Measurements from ENCODE around the gene NECAB3. TPM values are rescaled to one million over a fixed set of nuclear protein-coding genes. Genes with fewer than 3 reads are reported as not detected.

The NECAB3 gene
- total RNA-seq, 1 experiment from 2014 or later: 43.5 TPM

DNA sequence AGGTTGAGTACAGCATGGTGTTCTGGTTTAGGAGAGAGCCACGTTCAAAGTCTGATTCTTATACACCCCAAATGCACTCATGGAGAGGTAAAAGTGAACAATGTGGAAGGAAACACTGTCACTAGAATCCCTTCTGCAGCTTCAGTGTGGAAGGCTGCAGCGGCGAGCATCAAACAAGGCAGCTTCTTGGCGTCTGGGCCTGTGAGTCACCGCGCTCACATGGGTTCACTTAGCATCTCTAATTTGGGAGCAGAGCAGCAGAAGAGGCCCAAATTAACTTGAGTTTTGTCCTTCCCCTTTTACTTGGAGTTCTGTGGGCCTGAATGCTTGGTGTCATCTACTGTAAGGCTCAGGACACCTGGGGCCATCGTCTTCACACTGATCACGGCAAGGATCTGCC, 22.9 kb upstream of the NECAB3 start:
- no peak for TF ChIP-seq EZH2phosphoT487 (IDR thresholded peaks at IDR 0.05; ENCODE audit: borderline replicate concordance, low read length)
- TF ChIP-seq, protein P1, sequence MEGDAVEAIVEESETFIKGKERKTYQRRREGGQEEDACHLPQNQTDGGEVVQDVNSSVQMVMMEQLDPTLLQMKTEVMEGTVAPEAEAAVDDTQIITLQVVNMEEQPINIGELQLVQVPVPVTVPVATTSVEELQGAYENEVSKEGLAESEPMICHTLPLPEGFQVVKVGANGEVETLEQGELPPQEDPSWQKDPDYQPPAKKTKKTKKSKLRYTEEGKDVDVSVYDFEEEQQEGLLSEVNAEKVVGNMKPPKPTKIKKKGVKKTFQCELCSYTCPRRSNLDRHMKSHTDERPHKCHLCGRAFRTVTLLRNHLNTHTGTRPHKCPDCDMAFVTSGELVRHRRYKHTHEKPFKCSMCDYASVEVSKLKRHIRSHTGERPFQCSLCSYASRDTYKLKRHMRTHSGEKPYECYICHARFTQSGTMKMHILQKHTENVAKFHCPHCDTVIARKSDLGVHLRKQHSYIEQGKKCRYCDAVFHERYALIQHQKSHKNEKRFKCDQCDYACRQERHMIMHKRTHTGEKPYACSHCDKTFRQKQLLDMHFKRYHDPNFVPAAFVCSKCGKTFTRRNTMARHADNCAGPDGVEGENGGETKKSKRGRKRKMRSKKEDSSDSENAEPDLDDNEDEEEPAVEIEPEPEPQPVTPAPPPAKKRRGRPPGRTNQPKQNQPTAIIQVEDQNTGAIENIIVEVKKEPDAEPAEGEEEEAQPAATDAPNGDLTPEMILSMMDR (conservative IDR thresholded peaks at IDR 0.05; ENCODE audit: low read depth, low read length): no peak
- TF ChIP-seq EZH2 (IDR thresholded peaks at IDR 0.05; ENCODE audit: low read length, unreplicated experiment): no peak
- CTCF ChIA-PET: no interaction called here
- Histone ChIP-seq H3K36me3 (ENCODE audit: low read depth, low read length) (no peaks in the 10 kb centered on the region), H3K4me2 (ENCODE audit: low read length) (no peak overlapping the region), H3K9me2 (replicated peaks; ENCODE audit: low read length) (no peaks in the 10 kb centered on the region), H3F3A (ENCODE audit: low read length, unreplicated experiment) (no peaks in the 10 kb centered on the region), H4K20me1 (ENCODE audit: low read length) (no peaks in the 10 kb centered on the region), H3K27me3 (ENCODE audit: low read length) (no peaks in the 10 kb centered on the region), H3K27ac (ENCODE audit: low read length) (no peak overlapping the region), H2AFZ (ENCODE audit: low read length) (no peak overlapping the region), H3K4me3 (ENCODE audit: low read length) (no peak overlapping the region), H3K9me3 (ENCODE audit: low read length) (no peaks in the 10 kb centered on the region), H3K79me2 (ENCODE audit: low read length) (no peaks in the 10 kb centered on the region), H3K4me1 (ENCODE audit: insufficient read depth, low read length) (no peaks in the 10 kb centered on the region), H3K9ac (ENCODE audit: low read length) (no peak overlapping the region)
- intact Hi-C loops (cut with micrococcal nuclease): no loop called here
- ATAC-seq: no peak
- POLR2A ChIA-PET (ENCODE audit: unreplicated experiment): no interaction called here
- no peak for DNase-seq
- no TSS peak for BruUV-seq (replicated peaks)

DNA sequence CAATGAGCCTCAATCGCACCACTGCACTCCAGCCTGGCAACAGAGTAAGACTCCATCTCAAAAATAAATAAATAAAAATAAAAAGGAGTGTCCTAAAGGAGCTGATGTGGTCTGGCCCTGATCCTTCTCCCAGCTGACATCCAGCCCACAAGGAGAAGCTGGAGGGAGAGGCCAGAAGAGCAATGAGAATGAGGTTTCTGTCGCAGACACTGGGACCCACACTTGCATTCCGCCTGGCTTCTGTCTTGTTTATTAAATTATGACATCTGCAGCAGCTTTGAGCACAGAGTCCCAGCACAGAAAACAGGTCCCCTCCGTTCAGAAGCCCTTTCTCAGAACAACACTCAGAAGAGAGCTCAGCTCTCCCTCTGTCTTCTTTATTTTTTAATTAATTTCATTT, 22.2 kb upstream of the NECAB3 start:
- H3K4me2 ChIP-seq (ENCODE audit: low read length): no peak overlapping the region
- no peaks in the 10 kb centered on the region for H3K4me1 ChIP-seq (ENCODE audit: insufficient read depth, low read length)
- H3F3A ChIP-seq (ENCODE audit: low read length, unreplicated experiment): no peaks in the 10 kb centered on the region
- ChIA-PET CTCF (no interaction called here), POLR2A (ENCODE audit: unreplicated experiment) (no interaction called here)
- no peak for ATAC-seq
- no peaks in the 10 kb centered on the region for H3K79me2 ChIP-seq (ENCODE audit: low read length)
- no TSS peak for BruUV-seq (replicated peaks)
- TF ChIP-seq, protein P1 (conservative IDR thresholded peaks at IDR 0.05; ENCODE audit: low read depth, low read length): no peak
- TF ChIP-seq EZH2phosphoT487 (IDR thresholded peaks at IDR 0.05; ENCODE audit: borderline replicate concordance, low read length): no peak
- TF ChIP-seq EZH2 (IDR thresholded peaks at IDR 0.05; ENCODE audit: low read length, unreplicated experiment): no peak
- H2AFZ ChIP-seq (ENCODE audit: low read length): no peak overlapping the region
- H3K9ac ChIP-seq (ENCODE audit: low read length): no peak overlapping the region
- intact Hi-C loops (cut with micrococcal nuclease): no loop called here
- no peaks in the 10 kb centered on the region for H3K36me3 ChIP-seq (ENCODE audit: low read depth, low read length)
- H3K9me3 ChIP-seq (ENCODE audit: low read length): no peaks in the 10 kb centered on the region
- no peaks in the 10 kb centered on the region for H3K9me2 ChIP-seq (replicated peaks; ENCODE audit: low read length)
- DNase-seq: no peak
- H4K20me1 ChIP-seq (ENCODE audit: low read length): no peaks in the 10 kb centered on the region
- H3K4me3 ChIP-seq (ENCODE audit: low read length): no peak overlapping the region
- H3K27me3 ChIP-seq (ENCODE audit: low read length): no peaks in the 10 kb centered on the region
- no peak overlapping the region for H3K27ac ChIP-seq (ENCODE audit: low read length)

DNA sequence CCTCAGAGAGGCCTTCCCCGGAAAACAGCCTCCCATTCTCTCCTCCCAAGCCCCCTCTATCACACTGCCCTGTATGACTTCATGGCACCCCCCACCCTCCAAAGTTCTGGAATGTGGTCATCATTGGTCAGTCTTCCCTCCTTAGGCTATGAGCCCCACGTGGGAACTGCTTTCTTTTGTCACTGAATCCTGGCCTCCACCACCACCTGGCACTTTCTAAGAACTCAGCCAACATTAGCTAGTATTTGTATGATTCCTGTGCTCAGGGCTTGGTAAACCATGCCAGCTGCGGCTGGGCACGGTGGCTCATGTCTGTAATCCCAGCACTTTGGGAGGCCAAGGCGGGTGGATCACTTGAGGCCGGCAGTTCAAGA, 20.4 kb upstream of the NECAB3 start:
- ChIA-PET POLR2A (ENCODE audit: unreplicated experiment) (interaction anchor here (0.6 kb wide), 1 partner anchor 414 kb away, joined by 5 read pairs; no protein-coding TSS in a partner anchor), CTCF (no interaction called here)
- H3K9ac ChIP-seq (ENCODE audit: low read length): no peak overlapping the region
- no peaks in the 10 kb centered on the region for H4K20me1 ChIP-seq (ENCODE audit: low read length)
- intact Hi-C loops (cut with micrococcal nuclease): no loop called here
- TF ChIP-seq EZH2phosphoT487 (IDR thresholded peaks at IDR 0.05; ENCODE audit: borderline replicate concordance, low read length) (no peak), EZH2 (IDR thresholded peaks at IDR 0.05; ENCODE audit: low read length, unreplicated experiment) (no peak)
- TF ChIP-seq, protein P1 (conservative IDR thresholded peaks at IDR 0.05; ENCODE audit: low read depth, low read length): no peak
- no peaks in the 10 kb centered on the region for H3K36me3 ChIP-seq (ENCODE audit: low read depth, low read length)
- H3K27me3 ChIP-seq (ENCODE audit: low read length): no peaks in the 10 kb centered on the region
- DNase-seq (no peak), ATAC-seq (no peak)
- H3K9me2 ChIP-seq (replicated peaks; ENCODE audit: low read length): no peaks in the 10 kb centered on the region
- no peaks in the 10 kb centered on the region for H3F3A ChIP-seq (ENCODE audit: low read length, unreplicated experiment)
- H2AFZ ChIP-seq (ENCODE audit: low read length): no peak overlapping the region
- H3K9me3 ChIP-seq (ENCODE audit: low read length): no peaks in the 10 kb centered on the region
- no peaks in the 10 kb centered on the region for H3K79me2 ChIP-seq (ENCODE audit: low read length)
- H3K4me1 ChIP-seq (ENCODE audit: insufficient read depth, low read length): no peaks in the 10 kb centered on the region
- no peak overlapping the region for H3K27ac ChIP-seq (ENCODE audit: low read length)
- H3K4me2 ChIP-seq (ENCODE audit: low read length): no peak overlapping the region
- BruUV-seq (replicated peaks): no TSS peak
- no peak overlapping the region for H3K4me3 ChIP-seq (ENCODE audit: low read length)
